SK-N-SH (cell line): Measurements from ENCODE around the gene SLC7A1.

Experiments
- CTCF ChIP-seq: fragments of 200-600 bp; sonication (generic); IDR thresholded peaks from 2 replicates; pipeline ENCODE4 v1.6.1; 2017; ENCODE audit warnings: antibody characterized with exemption, mild to moderate bottlenecking, moderate library complexity
- EP300 ChIP-seq, 2 experiments: IDR thresholded peaks; 2 replicates each; pipeline versions ENCODE4 v1.4.0 to v1.6.1; 2012; ENCODE audit warnings: borderline replicate concordance in 1 of 2, low read depth in 1 of 2, low read length in 1 of 2
- NRF1 ChIP-seq: IDR thresholded peaks from 2 replicates; pipeline ENCODE4 v1.6.1; 2012; ENCODE audit warnings: low read depth, mild to moderate bottlenecking, low read length
- POLR2AphosphoS5 ChIP-seq: IDR thresholded peaks from 2 replicates; pipeline ENCODE4 v1.6.1; 2012; ENCODE audit warnings: low read depth, low read length
- RCOR1 ChIP-seq: fragments of 150-350 bp; IDR thresholded peaks from 2 replicates; pipeline ENCODE4 v1.6.1; 2017; ENCODE audit warnings: antibody characterized with exemption, low read length
- REST ChIP-seq: IDR thresholded peaks from 2 replicates; pipeline ENCODE4 v1.6.1; 2012; ENCODE audit warnings: mild to moderate bottlenecking, low read depth, low read length, moderate library complexity
- SIN3A ChIP-seq: IDR thresholded peaks from 2 replicates; pipeline ENCODE4 v1.6.1; 2012; ENCODE audit warnings: low read depth, mild to moderate bottlenecking, low read length, moderate library complexity, borderline replicate concordance
- SMC3 ChIP-seq: IDR thresholded peaks from 2 replicates; pipeline ENCODE4 v1.6.1; 2012; ENCODE audit warnings: low read depth, low read length, improper control_type of control experiment
- TCF12 ChIP-seq: IDR thresholded peaks from 2 replicates; pipeline ENCODE4 v1.4.0; 2012
- USF1 ChIP-seq: IDR thresholded peaks from 2 replicates; pipeline ENCODE4 v1.4.0; 2012; ENCODE audit warnings: low read depth, borderline replicate concordance
- YY1 ChIP-seq: IDR thresholded peaks from 2 replicates; pipeline ENCODE4 v1.4.0; 2012; ENCODE audit warnings: low read depth, mild to moderate bottlenecking
- ZBTB33 ChIP-seq: IDR thresholded peaks from 2 replicates; pipeline ENCODE4 v1.4.0; 2012; ENCODE audit warnings: low read depth, borderline replicate concordance

GRCh38 chr13:29500386-29500785 is 95.1 kb downstream of the SLC7A1 start:
- no peak for TF ChIP-seq SIN3A
- no peak for TF ChIP-seq RCOR1
- TF ChIP-seq CTCF = no peak
- TF ChIP-seq YY1 = no peak
- no peak for TF ChIP-seq ZBTB33
- no peak for TF ChIP-seq SMC3
- no peak for TF ChIP-seq NRF1
- TF ChIP-seq EP300 (IDR thresholded peaks at IDR 0.05; ENCODE audit: borderline replicate concordance in 1 of 2, low read depth in 1 of 2, low read length in 1 of 2) = no peak
- TF ChIP-seq REST = no peak
- no peak for TF ChIP-seq POLR2AphosphoS5
- no peak for TF ChIP-seq USF1
- TF ChIP-seq TCF12 = no peak
